Cardiac muscle cell (in vitro differentiated cells and primary cell): ENCODE results near the gene ZBTB12. TPM values are rescaled to one million over a fixed set of nuclear protein-coding genes. Genes with fewer than 3 reads are reported as not detected.
A peak's percentile ranks its signal among the peaks of the same experiment; 100 is the strongest.

Source experiments
- DNase-seq, 2 donors: peaks; one replicate each; pipeline versions ENCODE4 v3.0.0 to v3.0.0-alpha.2; 2010 to 2017; ENCODE audit warnings: low read depth in 1 of 2, low spot score in 1 of 2
- H3K27ac ChIP-seq: fragments of 200-600 bp; sonication (generic); 2 replicates; pipeline ENCODE4 v1.5.1; 2016
- H3K27me3 ChIP-seq: fragments of 200-600 bp; sonication (generic); 2 replicates; pipeline ENCODE4 v1.6.0; 2016; ENCODE audit warnings: control low read depth
- H3K36me3 ChIP-seq: fragments of 200-600 bp; sonication (generic); 2 replicates; pipeline ENCODE4 v1.5.1; 2016; ENCODE audit warnings: control low read depth
- H3K4me1 ChIP-seq: fragments of 200-600 bp; sonication (generic); 2 replicates; pipeline ENCODE4 v1.8.1; 2017; ENCODE audit warnings: low read depth, mild to moderate bottlenecking, mixed run types
- H3K4me3 ChIP-seq: fragments of 200-600 bp; sonication (generic); 2 replicates; pipeline ENCODE4 v1.5.1; 2016; ENCODE audit warnings: mild to moderate bottlenecking
- H3K9me3 ChIP-seq: fragments of 200-600 bp; sonication (generic); 2 replicates; pipeline ENCODE4 v1.5.1; 2017; ENCODE audit warnings: low read depth, mild to moderate bottlenecking, control low read depth
- CTCF ChIP-seq: IDR thresholded peaks from 2 replicates; pipeline ENCODE4 v1.5.1; 2012; ENCODE audit warnings: low read depth, mild to moderate bottlenecking, low read length
- polyA plus RNA-seq: library from polyadenylated mRNA; unstranded; fragments of >200 nt; fragmentation: Nextera tagmentation; extraction: Ambion mirVana; gene quantifications from 2 replicates; pipeline ENCODE4 v1.2.1, GENCODE V29; 2016
- total RNA-seq: library from RNA; depleted of rRNA; stranded (reverse); fragments of >200 nt; gene quantifications from 2 replicates; pipeline ENCODE4 v1.2.3, GENCODE V29; 2016

Gene ZBTB12
- total and polyA plus RNA-seq, 2 experiments from 2014 or later, result 32.0 TPM; not detected in 1

GRCh38 chr6:31928672-31928939, 26.7 kb upstream of the ZBTB12 start:
- Histone ChIP-seq H3K4me3 (no peak overlapping the region), H3K36me3 (no peaks in the 10 kb centered on the region), H3K27ac (no peak overlapping the region), H3K4me1 (no peaks in the 10 kb centered on the region), H3K27me3 (no peaks in the 10 kb centered on the region), H3K9me3 (no peaks in the 10 kb centered on the region)
- DNase-seq, result no peak
- TF ChIP-seq CTCF, result no peak

DNA sequence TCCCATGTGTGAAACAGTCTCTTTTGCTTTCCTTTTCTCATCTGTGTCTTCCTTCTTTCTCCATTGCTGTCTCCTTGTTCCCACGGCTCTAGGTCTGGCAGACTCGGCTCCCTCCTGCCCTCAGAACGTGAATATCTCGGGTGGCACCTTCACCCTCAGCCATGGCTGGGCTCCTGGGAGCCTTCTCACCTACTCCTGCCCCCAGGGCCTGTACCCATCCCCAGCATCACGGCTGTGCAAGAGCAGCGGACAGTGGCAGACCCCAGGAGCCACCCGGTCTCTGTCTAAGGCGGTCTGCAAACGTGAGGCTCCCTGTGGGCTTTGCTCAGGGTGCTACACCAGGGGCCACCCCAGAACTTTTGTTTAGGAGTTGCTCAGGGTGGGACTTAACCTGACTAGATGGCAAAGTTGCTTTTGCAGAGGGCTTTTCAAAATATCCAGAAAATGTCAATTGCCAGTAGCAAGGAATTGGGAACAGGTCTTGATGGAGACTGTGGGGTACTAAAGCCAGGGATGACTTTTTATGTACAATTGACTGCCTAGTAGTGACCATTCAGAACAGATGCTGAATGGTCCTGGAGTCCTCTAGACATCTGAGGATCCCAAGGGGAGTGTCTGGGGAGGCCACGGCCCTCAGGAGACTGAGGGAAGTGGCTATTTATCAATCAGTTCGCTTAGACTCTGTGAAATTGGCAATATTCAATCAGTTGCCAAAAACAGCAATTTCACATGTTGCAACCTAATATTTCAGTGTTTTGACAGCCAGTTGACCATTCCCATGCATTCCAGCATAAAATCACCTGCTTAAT, 26.2 kb upstream of the ZBTB12 start:
- H3K9me3 ChIP-seq, result no peaks in the 10 kb centered on the region
- no peak for DNase-seq
- H3K27me3 ChIP-seq, result no peaks in the 10 kb centered on the region
- TF ChIP-seq CTCF, result no peak
- no peak overlapping the region for H3K4me3 ChIP-seq
- H3K36me3 ChIP-seq, result no peaks in the 10 kb centered on the region
- no peak overlapping the region for H3K27ac ChIP-seq
- no peaks in the 10 kb centered on the region for H3K4me1 ChIP-seq

- no peak for DNase-seq
- no peaks in the 10 kb centered on the region for H3K27me3 ChIP-seq
- H3K9me3 ChIP-seq, result no peaks in the 10 kb centered on the region
- no peak within 1 kb of the TSS for H3K27ac ChIP-seq
- H3K4me1 ChIP-seq, result no peaks in the 10 kb centered on the region
- H3K4me3 ChIP-seq, result no peak within 1 kb of the TSS
- no peak for TF ChIP-seq CTCF
- H3K36me3 ChIP-seq, result no peaks in the 10 kb centered on the region
These were observed 25.5 kb upstream of the ZBTB12 start, which contains the start of gene C2 for GRCh38 chr6:31927242-31927862. Gene C2 (plus strand): TSS chr6:31927717. CDS start chr6:31927753, 36 bp downstream.

- Histone ChIP-seq H3K4me1 (no peaks in the 10 kb centered on the region), H3K36me3 (no peaks in the 10 kb centered on the region), H3K4me3 (no peak overlapping the region), H3K9me3 (no peaks in the 10 kb centered on the region), H3K27ac (no peak overlapping the region), H3K27me3 (no peaks in the 10 kb centered on the region)
- peak in 1 of 2 donors; percentile 18 for DNase-seq
- peak; percentile 26 for TF ChIP-seq CTCF
These were observed 21.1 kb upstream of the ZBTB12 start for GRCh38 chr6:31922942-31923341.

DNA sequence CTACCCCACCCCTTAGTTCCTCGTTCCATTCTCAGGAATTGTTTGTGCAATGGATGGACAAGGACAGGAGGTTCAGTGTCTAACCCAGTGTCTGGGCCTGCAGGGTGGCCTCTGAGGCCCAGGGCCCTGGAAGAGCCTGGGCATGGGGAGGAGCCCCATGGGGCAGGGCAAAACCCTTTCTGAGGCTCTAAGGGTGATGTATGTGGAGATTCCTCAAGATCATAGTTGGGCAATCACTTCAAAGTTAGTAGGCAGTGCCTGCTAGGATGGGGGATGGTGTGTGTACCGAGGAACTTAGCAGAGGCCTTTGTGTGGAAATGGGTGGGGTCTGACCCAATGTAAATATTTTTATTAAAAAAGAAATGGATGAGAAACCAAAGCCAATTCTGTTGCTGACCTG, 18.9 kb upstream of the ZBTB12 start:
- TF ChIP-seq CTCF, result no peak

More for the DNA sequence above, 18.9 kb upstream of the ZBTB12 start:
- H3K4me1 ChIP-seq, result no peaks in the 10 kb centered on the region
- no peaks in the 10 kb centered on the region for H3K9me3 ChIP-seq
- no peaks in the 10 kb centered on the region for H3K36me3 ChIP-seq
- H3K27ac ChIP-seq, result no peak overlapping the region
- no peak overlapping the region for H3K4me3 ChIP-seq
- DNase-seq, result peak in 1 of 2 donors; percentile 16
- H3K27me3 ChIP-seq, result no peaks in the 10 kb centered on the region
